ENCODE measurements around the gene TNS1.

GRCh38 chr2:217821536-217822147 lies 181.2 kb downstream of the TNS1 start:
- TF ChIP-seq, protein P1, sequence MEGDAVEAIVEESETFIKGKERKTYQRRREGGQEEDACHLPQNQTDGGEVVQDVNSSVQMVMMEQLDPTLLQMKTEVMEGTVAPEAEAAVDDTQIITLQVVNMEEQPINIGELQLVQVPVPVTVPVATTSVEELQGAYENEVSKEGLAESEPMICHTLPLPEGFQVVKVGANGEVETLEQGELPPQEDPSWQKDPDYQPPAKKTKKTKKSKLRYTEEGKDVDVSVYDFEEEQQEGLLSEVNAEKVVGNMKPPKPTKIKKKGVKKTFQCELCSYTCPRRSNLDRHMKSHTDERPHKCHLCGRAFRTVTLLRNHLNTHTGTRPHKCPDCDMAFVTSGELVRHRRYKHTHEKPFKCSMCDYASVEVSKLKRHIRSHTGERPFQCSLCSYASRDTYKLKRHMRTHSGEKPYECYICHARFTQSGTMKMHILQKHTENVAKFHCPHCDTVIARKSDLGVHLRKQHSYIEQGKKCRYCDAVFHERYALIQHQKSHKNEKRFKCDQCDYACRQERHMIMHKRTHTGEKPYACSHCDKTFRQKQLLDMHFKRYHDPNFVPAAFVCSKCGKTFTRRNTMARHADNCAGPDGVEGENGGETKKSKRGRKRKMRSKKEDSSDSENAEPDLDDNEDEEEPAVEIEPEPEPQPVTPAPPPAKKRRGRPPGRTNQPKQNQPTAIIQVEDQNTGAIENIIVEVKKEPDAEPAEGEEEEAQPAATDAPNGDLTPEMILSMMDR (IDR thresholded peaks at IDR 0.05; ENCODE audit: poor library complexity) = no peak
- no peak for TF ChIP-seq EZH2 (IDR thresholded peaks at IDR 0.05; ENCODE audit: borderline replicate concordance)
- TF ChIP-seq EZH2phosphoT487 (IDR thresholded peaks at IDR 0.05; ENCODE audit: low read depth, severe bottlenecking, unreplicated experiment) = no peak

All from hepatocyte (in vitro differentiated cells).